GM12878 (cell line): ENCODE data around the gene MBOAT2. TPM values are rescaled to one million over a fixed set of nuclear protein-coding genes. Genes with fewer than 3 reads are reported as not detected.

Source experiments
- ATF2 ChIP-seq: IDR thresholded peaks from 2 replicates; pipeline ENCODE4 v1.6.1; 2012; ENCODE audit warnings: low read length, inconsistent platforms
- CHD4 ChIP-seq: fragments of 200-600 bp; sonication (generic); IDR thresholded peaks from 2 replicates; pipeline ENCODE4 v1.6.1; 2016; ENCODE audit warnings: mild to moderate bottlenecking
- ESRRA ChIP-seq: IDR thresholded peaks from 2 replicates; pipeline ENCODE4 v1.6.1; 2012; ENCODE audit warnings: mild to moderate bottlenecking, low read length, improper control_type of control experiment
- FOS ChIP-seq: IDR thresholded peaks from 3 replicates; pipeline ENCODE4 v1.6.1; 2011; ENCODE audit warnings: borderline replicate concordance; ENCODE audit not compliant: insufficient read length; ENCODE audit errors: extremely low read depth
- IRF4 ChIP-seq: IDR thresholded peaks from 2 replicates; pipeline ENCODE4 v1.6.1; 2011; ENCODE audit warnings: low read depth, low read length
- IRF5 ChIP-seq: fragments of 450-650 bp; IDR thresholded peaks from 2 replicates; pipeline ENCODE4 v1.6.1; 2017; ENCODE audit warnings: borderline replicate concordance
- JUNB ChIP-seq: IDR thresholded peaks from 2 replicates; pipeline ENCODE4 v1.6.1; 2016; ENCODE audit warnings: antibody characterized with exemption, mild to moderate bottlenecking
- LARP7 ChIP-seq: fragments of 450-650 bp; IDR thresholded peaks from 2 replicates; pipeline ENCODE4 v1.6.1; 2017; ENCODE audit warnings: mild to moderate bottlenecking
- NRF1 ChIP-seq: conservative IDR thresholded peaks from 2 replicates; pipeline ENCODE4 v1.6.1; 2011; ENCODE audit warnings: mild to moderate bottlenecking, low read depth, low read length, improper control_type of control experiment
- PRDM15 ChIP-seq: fragments of 450-650 bp; formaldehyde crosslinking; IDR thresholded peaks from 2 replicates; pipeline ENCODE4 v1.4.0; 2020; ENCODE audit warnings: mild to moderate bottlenecking, moderate library complexity
- REST ChIP-seq: IDR thresholded peaks from 2 replicates; pipeline ENCODE4 v1.6.1; 2012; ENCODE audit warnings: mild to moderate bottlenecking, low read depth, low read length
- SMARCA5 ChIP-seq: fragments of 450-650 bp; IDR thresholded peaks from 2 replicates; pipeline ENCODE4 v1.6.1; 2017; ENCODE audit warnings: mild to moderate bottlenecking
- SMC3 ChIP-seq: IDR thresholded peaks from 2 replicates; pipeline ENCODE4 v1.6.1; 2011; ENCODE audit warnings: low read length, improper control_type of control experiment, borderline replicate concordance
- STAT3 ChIP-seq: IDR thresholded peaks from 2 replicates; pipeline ENCODE4 v1.6.1; 2011; ENCODE audit warnings: low read depth, low read length, improper control_type of control experiment
- SUZ12 ChIP-seq: fragments of 200-600 bp; sonication (generic); IDR thresholded peaks from one replicate; pipeline ENCODE4 v1.6.1; 2018; ENCODE audit warnings: antibody characterized with exemption, mild to moderate bottlenecking; ENCODE audit not compliant: unreplicated experiment
- TCF7 ChIP-seq: IDR thresholded peaks from 2 replicates; pipeline ENCODE4 v1.6.1; 2014; ENCODE audit warnings: antibody characterized with exemption, borderline replicate concordance
- ZBTB4 ChIP-seq: fragments of 450-650 bp; formaldehyde crosslinking; IDR thresholded peaks from 2 replicates; pipeline ENCODE4 v1.4.0; 2022; ENCODE audit warnings: mild to moderate bottlenecking, moderate library complexity
- polyA plus RNA-seq, 11 experiments: library from polyadenylated mRNA; depleted of rRNA in 4 of 11; unstranded in 6 of 11; stranded (reverse) in 5 of 11; fragments of >200 nt; fragmentation: Nextera tagmentation in 4 of 11; fragmentation: Illumina TruSeq in 1 of 11; extraction: Ambion mirVana in 4 of 11; extraction: Trizol in 1 of 11; gene quantifications; 1 replicate in 1 of 11; 2 replicates in 10 of 11; pipeline versions ENCODE4 v1.2.1 to v1.2.3, GENCODE V29; 2011 to 2016; ENCODE audit warnings: inconsistent platforms in 2 of 11, missing spikeins in 2 of 11, low read depth in 1 of 11
- total RNA-seq, 4 experiments: library from RNA; depleted of rRNA in 3 of 4; stranded (reverse); fragments of >200 nt in 3 of 4; fragmentation: Illumina TruSeq in 1 of 4; extraction: Trizol in 1 of 4; gene quantifications; 2 replicates each; pipeline versions ENCODE4 v1.2.1 to v1.2.3, GENCODE V29; 2013 to 2021

Gene MBOAT2
- total and polyA plus RNA-seq, 10 of the 15 experiments (the other 5 are each of a cell fraction or from before 2014, with no cell fraction given) = 0.08 to 40.6 (median 1.8) TPM

GRCh38 chr2:8803658-8804379, 199.7 kb downstream of the MBOAT2 start (continued):
- TF ChIP-seq TCF7 = peak; percentile 10; the same call in 1 of the 2 replicates
- TF ChIP-seq IRF4 = peak; percentile 84
- TF ChIP-seq ZBTB4 (CRISPR knock-in tag) = no peak
- no peak for TF ChIP-seq SMARCA5
- no peak for TF ChIP-seq FOS
- TF ChIP-seq SMC3 = no peak; the same call in 1 of the 2 replicates
- peak; percentile 99 for TF ChIP-seq ATF2
- no peak for TF ChIP-seq ESRRA
- no peak for TF ChIP-seq PRDM15 (CRISPR knock-in tag)
- no peak for TF ChIP-seq IRF5
- TF ChIP-seq LARP7 = no peak
- no peak for TF ChIP-seq SUZ12
- TF ChIP-seq NRF1 = no peak
- TF ChIP-seq REST = no peak
- no peak for TF ChIP-seq CHD4
- TF ChIP-seq JUNB = peak; percentile 95
- TF ChIP-seq STAT3 = no peak
